Spleen (tissue), 7 donors: Measurements from ENCODE around the gene MZF1.

Experiments
- CTCF ChIP-seq, 11 experiments: fragments of 200-600 bp in 7 of 11; fragments of 450-650 bp in 4 of 11; sonication (generic) in 4 of 11; IDR thresholded peaks in 8 of 11; conservative IDR thresholded peaks in 3 of 11; 1 replicate in 7 of 11; 2 replicates in 4 of 11; pipeline versions ENCODE4 v1.4.0 to v1.8.0; 2016 to 2021; ENCODE audit warnings: antibody characterized with exemption in 11 of 11, inconsistent platforms in 4 of 11, mild to moderate bottlenecking in 1 of 11
- POLR2A ChIP-seq, 3 donors: fragments of 450-650 bp; IDR thresholded peaks; one replicate each; pipeline ENCODE4 v1.5.1; 2017; ENCODE audit warnings: antibody characterized with exemption in 3 of 3, mild to moderate bottlenecking in 1 of 3
- POLR2AphosphoS5 ChIP-seq, 3 donors: sonication (generic); formaldehyde crosslinking; IDR thresholded peaks; one replicate each; pipeline ENCODE4 v1.5.1; 2017; ENCODE audit warnings: antibody characterized with exemption in 3 of 3
- donor health status: DM: no; HTN: no; CAD: no; lungs with moderate emphysema.
- donor health status: DM: no; HTN: no; CAD: no.
- donor health status: DM: no; HTN: no; CAD: no.

GRCh38 chr19:58563823-58564222, 9.3 kb downstream of the MZF1 start:
- TF ChIP-seq POLR2AphosphoS5 (IDR thresholded peaks at IDR 0.05) (no peak), CTCF (IDR thresholded peaks at IDR 0.05 in 8 of 11, conservative IDR thresholded peaks at IDR 0.05 in 3 of 11) (no peak), POLR2A (IDR thresholded peaks at IDR 0.05) (no peak)
